Common myeloid progenitor, CD34-positive (primary cell): Measurements from ENCODE around the gene KCNIP3.

Experiments used
- CTCF ChIA-PET: fragments of 350-600 bp; sonication (Branson Sonifier 250); formaldehyde crosslinking; loops from one replicate; lab custom pipeline; 2021; ENCODE audit warnings: antibody characterized with exemption; lab: Charles Lee
- POLR2A ChIA-PET: fragments of 350-600 bp; sonication (Branson Sonifier 250); formaldehyde crosslinking; loops from one replicate; lab custom pipeline; 2021; ENCODE audit warnings: antibody characterized with exemption; lab: Charles Lee
- DNase-seq, 3 donors: peaks; one replicate each; pipeline versions ENCODE4 v3.0.0 to v3.0.0-alpha.2; 2013
- H3K27ac ChIP-seq, 2 experiments: 1 replicate in 1 of 2; 2 replicates in 1 of 2; pipeline ENCODE4 v1.7.0; 2013; ENCODE audit warnings: inconsistent platforms in 2 of 2, low read length in 2 of 2, mild to moderate bottlenecking in 2 of 2, low read depth in 1 of 2, moderate library complexity in 1 of 2; ENCODE audit not compliant: severe bottlenecking in 2 of 2, insufficient read depth in 1 of 2, poor library complexity in 1 of 2
- H3K27me3 ChIP-seq, 5 experiments: replicated peaks in 2 of 5; 1 replicate in 3 of 5; 2 replicates in 2 of 5; pipeline versions ENCODE4 v1.6.1 to v1.7.0; 2013; ENCODE audit warnings: low read length in 4 of 5, mild to moderate bottlenecking in 2 of 5, moderate library complexity in 2 of 5, inconsistent platforms in 1 of 5; ENCODE audit not compliant: insufficient read depth in 5 of 5, control insufficient read depth in 4 of 5
- H3K36me3 ChIP-seq, 4 experiments: 1 replicate in 2 of 4; 2 replicates in 2 of 4; pipeline versions ENCODE4 v1.6.1 to v1.7.0; 2013; ENCODE audit warnings: low read length in 3 of 4, control low read depth in 1 of 4, mild to moderate bottlenecking in 1 of 4; ENCODE audit not compliant: control insufficient read depth in 4 of 4, insufficient read depth in 4 of 4
- H3K4me1 ChIP-seq, 4 experiments: 1 replicate in 3 of 4; 2 replicates in 1 of 4; pipeline versions ENCODE4 v1.6.1 to v1.7.1; 2013; ENCODE audit warnings: low read length in 3 of 4, mild to moderate bottlenecking in 3 of 4, control low read depth in 1 of 4, inconsistent platforms in 1 of 4, moderate library complexity in 1 of 4; ENCODE audit not compliant: control insufficient read depth in 4 of 4, insufficient read depth in 4 of 4; ENCODE audit errors: control extremely low read depth in 1 of 4
- H3K4me3 ChIP-seq, 7 experiments: 1 replicate in 4 of 7; 2 replicates in 3 of 7; pipeline versions ENCODE4 v1.5.1 to v1.7.0; 2013; ENCODE audit warnings: mild to moderate bottlenecking in 7 of 7, low read length in 6 of 7, moderate library complexity in 6 of 7, inconsistent platforms in 2 of 7, low read depth in 2 of 7, control low read depth in 1 of 7; ENCODE audit not compliant: insufficient read depth in 4 of 7, control insufficient read depth in 1 of 7; ENCODE audit errors: extremely low read depth in 1 of 7
- H3K9me3 ChIP-seq, 5 experiments: 1 replicate in 4 of 5; 2 replicates in 1 of 5; pipeline versions ENCODE4 v1.6.1 to v1.7.1; 2013; ENCODE audit warnings: low read length in 4 of 5, mild to moderate bottlenecking in 2 of 5, inconsistent platforms in 1 of 5, low read depth in 1 of 5, moderate library complexity in 1 of 5; ENCODE audit not compliant: control insufficient read depth in 4 of 5, insufficient read depth in 2 of 5; ENCODE audit errors: control extremely low read depth in 1 of 5
- WGBS: methylation state at CpG from one replicate; pipeline ENCODE4 v1.1.5; 2013; ENCODE audit not compliant: insufficient coverage; 5-methylcytosine and 5-hydroxymethylcytosine counted together

KCNIP3 gene

GRCh38 chr2:95313296-95314131 is 16.4 kb downstream of the KCNIP3 start:
- DNase-seq: no peak
- Histone ChIP-seq H3K4me3 (no peak overlapping the region), H3K9me3 (no peaks in the 10 kb centered on the region), H3K27me3 (no peaks in the 10 kb centered on the region), H3K36me3 (no peaks in the 10 kb centered on the region), H3K27ac (no peak overlapping the region), H3K4me1 (peaks cover 0 to 3% (median 0%) of the 10 kb centered on the region in 4 experiments)
- POLR2A ChIA-PET: no interaction called here
- WGBS: 97% methylated on average over 13 of the region's 16 CpGs
- CTCF ChIA-PET: interaction anchor here (0.9 to 1.7 kb wide), 2 partner anchors 11 to 82 kb away, joined by 4 to 6 read pairs; no protein-coding TSS in a partner anchor

GRCh38 chr2:95314598-95314963 is 17.4 kb downstream of the KCNIP3 start:
- CTCF ChIA-PET: interaction anchor here (1.0 kb wide), 1 partner anchor 83 kb away, joined by 5 read pairs; no protein-coding TSS in a partner anchor
- POLR2A ChIA-PET: no interaction called here
- Histone ChIP-seq H3K4me3 (no peak overlapping the region), H3K27me3 (no peaks in the 10 kb centered on the region), H3K27ac (no peak overlapping the region), H3K4me1 (peaks cover 0 to 3% (median 0%) of the 10 kb centered on the region in 4 experiments), H3K9me3 (no peaks in the 10 kb centered on the region), H3K36me3 (no peaks in the 10 kb centered on the region)
- DNase-seq: no peak
- 86% methylated on average over 9 of the region's 11 CpGs for WGBS

GRCh38 chr2:95314964-95315611 is 17.9 kb downstream of the KCNIP3 start:
- Histone ChIP-seq H3K4me3 (no peak overlapping the region), H3K27me3 (no peaks in the 10 kb centered on the region), H3K4me1 (peaks cover 0 to 3% (median 0%) of the 10 kb centered on the region in 4 experiments), H3K27ac (no peak overlapping the region), H3K9me3 (no peaks in the 10 kb centered on the region), H3K36me3 (no peaks in the 10 kb centered on the region)
- WGBS: 86% methylated on average over 14 of the region's 16 CpGs
- DNase-seq: peak in 2 of 3 donors; percentile 18 to 22
- ChIA-PET POLR2A (interaction anchor here (0.6 kb wide), 1 partner anchor 31 kb away, joined by 4 read pairs; no protein-coding TSS in a partner anchor), CTCF (interaction anchor here (1.0 to 1.5 kb wide), 2 partner anchors 84 to 293 kb away, joined by 4 to 5 read pairs; no protein-coding TSS in a partner anchor)

- H3K9me3 ChIP-seq: no peaks in the 10 kb centered on the region
- WGBS: 86% methylated on average over 16 of the region's 19 CpGs
- no peaks in the 10 kb centered on the region for H3K36me3 ChIP-seq
- H3K4me3 ChIP-seq: no peak overlapping the region
- CTCF ChIA-PET: interaction anchor here (1.5 kb wide), 1 partner anchor 294 kb away, joined by 4 read pairs; no protein-coding TSS in a partner anchor
- H3K27me3 ChIP-seq: no peaks in the 10 kb centered on the region
- H3K27ac ChIP-seq: no peak overlapping the region
- no peak for DNase-seq
- peaks cover 0 to 3% (median 0%) of the 10 kb centered on the region in 4 experiments for H3K4me1 ChIP-seq
- POLR2A ChIA-PET: no interaction called here
Observed at GRCh38 chr2:95315801-95316411, 18.8 kb downstream of the KCNIP3 start.

GRCh38 chr2:95316466-95317122 is 19.4 kb downstream of the KCNIP3 start:
- Histone ChIP-seq H3K4me3 (no peak overlapping the region), H3K27me3 (no peaks in the 10 kb centered on the region), H3K36me3 (no peaks in the 10 kb centered on the region), H3K27ac (no peak overlapping the region), H3K9me3 (no peaks in the 10 kb centered on the region), H3K4me1 (peaks cover 0 to 3% (median 0%) of the 10 kb centered on the region in 4 experiments)
- ChIA-PET CTCF (interaction anchor here (1.0 to 1.5 kb wide), 2 partner anchors 23 to 294 kb away, joined by 3 to 4 read pairs; no protein-coding TSS in a partner anchor), POLR2A (no interaction called here)
- DNase-seq: no peak
- WGBS: 83% methylated on average over 7 of the region's 8 CpGs

GRCh38 chr2:95317123-95317500 is 20.0 kb downstream of the KCNIP3 start:
- Histone ChIP-seq H3K27me3 (no peaks in the 10 kb centered on the region), H3K9me3 (no peaks in the 10 kb centered on the region), H3K4me3 (no peak overlapping the region), H3K4me1 (peaks cover 0 to 3% (median 0%) of the 10 kb centered on the region in 4 experiments), H3K36me3 (no peaks in the 10 kb centered on the region), H3K27ac (no peak overlapping the region)
- 100% methylated on average over 4 of the region's 6 CpGs for WGBS
- DNase-seq: no peak
- CTCF ChIA-PET: interaction anchor here (1.0 to 1.5 kb wide), 2 partner anchors 23 to 295 kb away, joined by 3 to 4 read pairs; no protein-coding TSS in a partner anchor
- POLR2A ChIA-PET: no interaction called here
